Liver (tissue), 3 donors: Measurements from ENCODE around the gene TSPAN15.

Experiments
- GABPA ChIP-seq, 2 donors: IDR thresholded peaks in 1 of 2; conservative IDR thresholded peaks in 1 of 2; 2 replicates each; pipeline ENCODE4 v1.6.1; 2016; ENCODE audit warnings: antibody characterized with exemption in 2 of 2, mild to moderate bottlenecking in 1 of 2, moderate library complexity in 1 of 2
- REST ChIP-seq: IDR thresholded peaks from 2 replicates; pipeline ENCODE4 v1.6.1; 2016; ENCODE audit warnings: antibody characterized with exemption, mild to moderate bottlenecking
- TAF1 ChIP-seq: conservative IDR thresholded peaks from 2 replicates; pipeline ENCODE4 v1.6.1; 2016; ENCODE audit warnings: antibody characterized with exemption, mild to moderate bottlenecking
- TF ChIP-seq, protein P1 (sequence below): fragments of 150-350 bp; IDR thresholded peaks from 2 replicates; pipeline ENCODE4 v1.5.1; 2017; ENCODE audit warnings: improper control_type of control experiment, low read depth, low read length; ENCODE audit not compliant: missing input control
- TF ChIP-seq, protein P2 (sequence below): IDR thresholded peaks from 2 replicates; pipeline ENCODE4 v1.6.1; 2016; ENCODE audit warnings: antibody characterized with exemption
- donor health status: healthy.
- donor health status: healthy.

DNA sequence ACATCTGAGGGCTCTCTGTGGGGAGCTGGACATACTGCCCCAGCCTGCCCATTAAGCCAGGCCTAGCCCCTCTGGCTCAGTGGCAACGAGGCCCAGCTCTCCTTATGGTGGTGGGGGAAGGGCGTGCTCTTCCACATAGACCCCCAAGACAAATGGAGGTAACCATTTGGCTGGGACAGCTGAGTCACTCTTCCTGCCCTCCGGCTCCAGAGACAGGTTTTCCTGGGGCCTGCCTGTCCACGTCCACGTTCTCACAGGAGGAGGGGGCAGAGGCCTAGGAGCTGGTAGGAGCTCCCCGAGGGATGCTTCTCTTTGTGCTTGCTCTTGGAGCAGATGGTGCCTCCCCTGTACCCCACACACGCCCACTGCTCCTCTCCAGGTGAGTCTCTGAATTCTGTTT, 33.5 kb downstream of the TSPAN15 start:
- TF ChIP-seq, protein P1, sequence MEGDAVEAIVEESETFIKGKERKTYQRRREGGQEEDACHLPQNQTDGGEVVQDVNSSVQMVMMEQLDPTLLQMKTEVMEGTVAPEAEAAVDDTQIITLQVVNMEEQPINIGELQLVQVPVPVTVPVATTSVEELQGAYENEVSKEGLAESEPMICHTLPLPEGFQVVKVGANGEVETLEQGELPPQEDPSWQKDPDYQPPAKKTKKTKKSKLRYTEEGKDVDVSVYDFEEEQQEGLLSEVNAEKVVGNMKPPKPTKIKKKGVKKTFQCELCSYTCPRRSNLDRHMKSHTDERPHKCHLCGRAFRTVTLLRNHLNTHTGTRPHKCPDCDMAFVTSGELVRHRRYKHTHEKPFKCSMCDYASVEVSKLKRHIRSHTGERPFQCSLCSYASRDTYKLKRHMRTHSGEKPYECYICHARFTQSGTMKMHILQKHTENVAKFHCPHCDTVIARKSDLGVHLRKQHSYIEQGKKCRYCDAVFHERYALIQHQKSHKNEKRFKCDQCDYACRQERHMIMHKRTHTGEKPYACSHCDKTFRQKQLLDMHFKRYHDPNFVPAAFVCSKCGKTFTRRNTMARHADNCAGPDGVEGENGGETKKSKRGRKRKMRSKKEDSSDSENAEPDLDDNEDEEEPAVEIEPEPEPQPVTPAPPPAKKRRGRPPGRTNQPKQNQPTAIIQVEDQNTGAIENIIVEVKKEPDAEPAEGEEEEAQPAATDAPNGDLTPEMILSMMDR, result no peak
- TF ChIP-seq TAF1, result no peak
- TF ChIP-seq, protein P2, sequence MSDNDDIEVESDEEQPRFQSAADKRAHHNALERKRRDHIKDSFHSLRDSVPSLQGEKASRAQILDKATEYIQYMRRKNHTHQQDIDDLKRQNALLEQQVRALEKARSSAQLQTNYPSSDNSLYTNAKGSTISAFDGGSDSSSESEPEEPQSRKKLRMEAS, result no peak
- TF ChIP-seq GABPA (IDR thresholded peaks at IDR 0.05 in 1 of 2, conservative IDR thresholded peaks at IDR 0.05 in 1 of 2), result no peak
- TF ChIP-seq REST, result no peak
